Mesenteric fat pad (tissue), 1 donor: ENCODE results near the gene NRXN2. TPM values are rescaled to one million over a fixed set of nuclear protein-coding genes. Genes with fewer than 3 reads are reported as not detected.

Experiments
- DNase-seq: peaks from one replicate; pipeline ENCODE4 v3.0.0-alpha.2; 2020; ENCODE audit warnings: low spot score
- total RNA-seq: library from RNA; stranded (reverse); fragmentation: NEBNext Ultra II Directional; extraction: Animal tissue kit (Norgen Biotek cat#: 25700); gene quantifications from one replicate; pipeline ENCODE4 v1.2.1, GENCODE V29; 2021
- donor health status: DM: yes; HTN: yes; CAD: no.

The NRXN2 gene
- total RNA-seq, 1 donor from 2014 or later, result 8.8 TPM

DNA sequence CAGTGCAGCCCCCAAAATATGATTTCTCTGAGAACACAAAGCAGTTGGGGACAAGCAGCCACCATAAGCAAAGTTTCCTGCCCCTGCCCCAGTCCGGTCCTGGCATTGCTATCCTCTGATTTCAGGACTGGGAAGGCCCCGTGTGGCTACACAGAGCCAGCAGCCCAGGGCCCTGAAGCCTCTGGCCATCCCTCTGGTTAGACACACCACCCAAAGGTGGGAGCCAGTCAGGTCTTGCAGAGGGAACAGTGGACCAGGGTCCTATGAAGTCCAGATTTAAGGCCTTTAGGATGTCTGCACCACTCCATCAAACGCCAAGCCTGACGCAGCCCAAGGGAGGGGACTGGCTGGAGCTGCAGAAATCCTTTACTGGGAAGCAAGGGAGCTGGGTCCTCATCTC, 68.6 kb downstream of the NRXN2 start:
- no peak for DNase-seq

DNA sequence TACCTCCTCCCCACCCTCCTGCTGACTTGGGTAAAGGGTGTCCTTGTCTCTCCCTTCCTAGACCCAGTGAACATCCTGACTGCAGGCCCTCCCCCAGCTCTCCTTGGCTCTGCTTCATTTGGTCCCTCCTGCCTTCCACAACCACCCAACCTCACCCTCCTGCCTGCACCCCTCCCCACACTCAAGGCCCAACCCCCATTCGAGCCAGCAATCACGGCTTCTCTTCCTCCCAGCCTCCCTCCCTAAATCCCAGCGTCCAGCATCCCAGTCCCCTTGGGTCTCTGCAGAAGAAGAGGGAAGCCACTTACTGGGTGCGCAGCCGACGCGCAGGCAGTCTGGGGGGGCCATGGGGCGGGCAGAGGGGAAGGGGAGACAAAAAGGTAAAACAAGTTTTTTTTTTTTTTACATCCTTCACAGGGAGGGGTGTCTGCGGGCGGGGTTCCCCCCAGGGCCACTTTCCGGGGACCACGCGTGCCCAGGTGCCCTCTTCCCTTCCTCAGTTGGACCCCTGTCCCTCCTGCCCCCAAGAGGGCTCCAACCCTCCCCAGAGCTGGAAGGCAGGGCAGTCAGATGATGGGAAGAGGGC, 69.5 kb downstream of the NRXN2 start:
- DNase-seq, result no peak

DNA sequence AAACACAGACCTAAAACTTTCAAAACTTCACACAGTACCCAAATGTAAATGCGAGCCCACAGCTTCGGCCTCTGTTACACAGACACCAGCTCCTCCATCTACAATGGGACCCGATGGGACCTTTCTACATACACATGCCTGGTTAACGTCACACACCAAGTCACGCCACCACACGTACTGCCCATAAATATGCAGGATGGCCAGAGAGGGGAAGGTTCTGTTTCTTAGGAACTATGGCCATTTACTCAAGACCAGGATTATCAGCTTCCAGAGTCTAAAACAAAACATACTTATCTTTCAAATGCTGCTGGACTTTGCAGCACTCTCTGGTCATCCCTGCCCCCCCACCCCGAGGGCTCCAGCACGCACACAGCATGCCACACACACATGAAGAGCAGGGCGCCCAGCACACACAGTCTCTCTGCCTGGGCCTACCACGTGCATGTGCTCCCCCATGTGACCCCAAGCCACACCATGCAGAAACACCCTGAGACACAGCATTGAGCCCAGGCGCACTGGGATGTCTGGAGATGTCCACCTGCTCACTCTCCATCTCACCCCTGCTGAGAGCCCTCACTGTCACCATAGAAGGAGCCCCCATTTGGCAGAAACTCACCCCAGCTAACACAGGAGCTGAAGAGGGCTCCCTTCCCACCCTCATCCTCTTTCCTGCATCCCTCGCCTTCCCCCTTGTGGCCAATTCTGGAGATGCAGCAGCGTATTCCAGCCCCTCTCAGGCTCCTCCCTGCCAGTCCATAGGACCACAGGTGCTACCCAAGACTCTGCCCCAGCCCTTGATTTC, 70.2 kb downstream of the NRXN2 start:
- DNase-seq, result no peak

- no peak for DNase-seq
Measured at GRCh38 chr11:64650923-64651523, 72.0 kb downstream of the NRXN2 start.

- no peak for DNase-seq
Measured at GRCh38 chr11:64649291-64649697, 73.7 kb downstream of the NRXN2 start.

DNA sequence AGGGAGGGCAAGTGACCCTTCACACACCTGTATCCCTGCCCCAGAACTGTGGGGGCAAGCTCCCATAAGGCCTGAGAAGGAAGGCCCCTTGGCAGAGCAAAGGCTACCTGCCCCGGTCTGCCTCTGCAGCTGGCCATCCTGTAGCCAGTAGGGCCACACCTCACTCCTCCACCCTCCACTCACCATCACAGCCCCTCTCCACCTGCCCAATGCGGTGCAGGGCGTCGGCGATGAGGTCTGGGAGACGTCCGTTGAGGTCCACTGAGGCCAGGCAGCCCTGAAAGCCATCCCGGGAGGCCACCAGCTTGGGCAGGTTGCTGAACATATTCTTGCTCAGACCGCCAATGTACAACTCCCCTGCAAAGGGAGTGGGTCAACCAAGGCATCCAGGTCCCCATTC, 74.4 kb downstream of the NRXN2 start:
- no peak for DNase-seq

- DNase-seq, result no peak
Measured at GRCh38 chr11:64647019-64647779, 75.8 kb downstream of the NRXN2 start.

DNA sequence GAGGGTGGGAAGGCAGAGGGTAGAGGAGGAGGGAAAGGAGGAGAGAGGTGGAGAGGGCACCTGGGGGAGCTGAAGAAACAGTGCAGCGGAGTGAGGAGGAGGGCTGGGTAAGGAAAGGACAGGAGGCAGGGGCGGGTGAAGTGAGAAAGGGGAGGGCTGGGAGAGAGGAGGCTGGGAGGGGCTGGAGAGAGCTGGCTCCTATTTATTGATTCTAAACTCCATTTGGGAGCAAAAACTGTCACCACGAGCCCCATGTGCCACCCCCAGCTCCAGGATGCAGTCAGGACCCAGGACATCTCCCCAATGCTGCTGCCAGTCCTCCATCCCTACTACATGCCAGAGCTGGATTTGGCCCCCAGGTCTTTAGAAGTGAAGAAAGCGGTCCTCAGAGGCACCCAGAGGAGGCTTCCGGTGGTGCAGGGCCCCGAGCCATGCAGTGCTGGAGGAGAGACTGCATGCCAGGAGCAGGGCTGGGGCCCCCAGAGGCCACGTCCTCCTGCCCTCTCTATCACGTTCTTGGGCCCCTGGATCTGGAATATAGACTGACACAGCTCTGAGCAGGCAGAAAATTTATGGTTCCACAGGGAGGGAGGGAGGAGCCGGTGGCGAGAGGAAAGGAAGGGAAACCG, 78.2 kb downstream of the NRXN2 start:
- no peak for DNase-seq

- no peak for DNase-seq
Measured at GRCh38 chr11:64643920-64644646, 78.9 kb downstream of the NRXN2 start.

- DNase-seq, result no peak
Measured at GRCh38 chr11:64643256-64643881, 79.6 kb downstream of the NRXN2 start.

DNA sequence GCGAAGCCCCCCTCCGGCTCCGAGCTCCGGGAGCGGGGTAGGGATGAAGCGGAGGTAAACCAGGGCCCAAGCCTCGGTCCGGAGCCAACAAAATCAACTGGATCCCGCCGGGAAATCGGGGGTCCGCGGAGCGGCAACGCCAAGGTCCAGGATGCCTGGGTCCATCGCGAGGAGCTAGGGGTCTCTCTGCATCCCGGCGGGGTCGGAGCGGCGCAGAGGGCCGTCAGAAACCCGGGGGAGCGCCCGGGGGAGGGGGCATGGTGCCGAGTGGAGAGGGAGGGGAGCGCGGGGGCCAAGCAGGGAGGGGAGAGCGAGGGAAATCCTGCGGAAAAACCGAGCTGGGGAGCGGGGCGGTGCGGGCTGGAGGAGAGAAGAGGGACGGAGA, 80.1 kb downstream of the NRXN2 start:
- no peak for DNase-seq

- no peak for DNase-seq
Measured at GRCh38 chr11:64642418-64642735, 80.6 kb downstream of the NRXN2 start.

GRCh38 chr11:64641596-64642417, 81.2 kb downstream of the NRXN2 start:
- no peak for DNase-seq

GRCh38 chr11:64639885-64640284, 83.1 kb downstream of the NRXN2 start:
- DNase-seq, result no peak

DNA sequence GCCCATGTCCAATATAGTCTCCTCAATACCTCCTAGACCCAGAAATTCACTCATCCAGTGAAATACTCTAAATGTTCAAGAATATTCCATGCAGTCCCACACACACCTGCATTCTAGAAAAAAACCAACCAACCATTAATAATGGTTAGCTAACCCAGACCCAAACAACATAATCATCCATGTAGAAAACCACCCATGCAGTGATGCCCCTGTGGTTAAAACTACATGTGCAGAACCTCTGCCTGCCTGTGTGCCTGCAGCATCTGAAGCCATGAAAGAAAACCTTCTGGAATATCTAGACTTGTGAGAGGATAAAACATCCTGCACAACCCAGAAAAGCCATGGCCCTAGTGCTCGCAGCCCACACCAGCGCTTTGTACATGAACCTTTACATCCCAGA, 84.2 kb downstream of the NRXN2 start:
- DNase-seq, result no peak

GRCh38 chr11:64638018-64638665, 84.9 kb downstream of the NRXN2 start:
- DNase-seq, result no peak

- DNase-seq, result no peak
Measured at GRCh38 chr11:64637334-64638017, 85.5 kb downstream of the NRXN2 start.

- DNase-seq, result no peak
Measured at GRCh38 chr11:64633555-64634159, 89.3 kb downstream of the NRXN2 start.
